Hematopoietic multipotent progenitor cell treated with erythropoietin and hydrocortisone succinate and interleukin-3 and kit ligand, for 17 days (in vitro differentiated cells): ENCODE measurements around the gene SIGLEC6.
A peak's percentile ranks its signal among the peaks of the same experiment; 100 is the strongest.

Source experiments
- DNase-seq: peaks from one replicate; pipeline ENCODE4 v3.0.0-alpha.2; 2015; ENCODE audit warnings: low spot score

The SIGLEC6 gene

GRCh38 chr19:51548213-51548651, 16.8 kb upstream of the SIGLEC6 start:
- no peak for DNase-seq

DNA sequence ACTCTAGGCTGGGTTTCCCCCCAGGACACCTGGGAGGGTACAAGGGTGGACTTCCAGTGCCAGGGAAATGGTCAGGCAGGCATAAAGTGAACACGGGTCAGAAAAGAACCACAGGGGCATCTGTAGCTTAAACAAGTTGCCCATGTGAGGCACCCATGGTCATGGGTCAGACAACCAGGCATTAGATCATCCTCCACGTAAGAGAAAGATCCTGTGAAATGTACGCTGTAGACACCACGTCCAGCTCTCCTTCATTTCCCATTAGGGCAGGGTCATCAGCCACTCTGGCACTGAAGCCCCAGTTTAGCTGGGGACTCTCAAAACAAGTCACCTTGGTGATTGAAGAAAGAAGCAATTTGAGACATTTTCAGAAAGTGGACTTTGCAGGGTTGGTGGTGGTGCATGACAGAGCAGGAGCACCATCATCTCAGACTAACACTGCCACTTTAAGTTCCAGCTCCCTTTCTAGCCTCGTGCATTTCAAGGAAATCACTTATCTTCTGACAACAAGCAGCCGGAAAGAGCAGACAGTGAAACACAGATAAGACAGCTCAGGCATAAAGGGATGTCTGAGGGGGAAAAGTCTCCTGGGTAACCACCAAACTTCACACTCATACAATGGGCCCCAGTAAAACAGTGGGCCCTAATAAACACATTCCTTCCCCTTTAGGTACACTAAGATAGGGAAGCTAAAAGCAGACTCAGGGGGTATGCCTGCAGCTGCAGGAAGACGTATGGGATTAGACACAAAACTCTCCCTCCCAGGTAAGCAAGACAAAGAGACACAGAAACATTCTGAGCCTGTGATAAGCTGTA, 16.1 kb upstream of the SIGLEC6 start:
- peak; percentile 85 for DNase-seq

DNA sequence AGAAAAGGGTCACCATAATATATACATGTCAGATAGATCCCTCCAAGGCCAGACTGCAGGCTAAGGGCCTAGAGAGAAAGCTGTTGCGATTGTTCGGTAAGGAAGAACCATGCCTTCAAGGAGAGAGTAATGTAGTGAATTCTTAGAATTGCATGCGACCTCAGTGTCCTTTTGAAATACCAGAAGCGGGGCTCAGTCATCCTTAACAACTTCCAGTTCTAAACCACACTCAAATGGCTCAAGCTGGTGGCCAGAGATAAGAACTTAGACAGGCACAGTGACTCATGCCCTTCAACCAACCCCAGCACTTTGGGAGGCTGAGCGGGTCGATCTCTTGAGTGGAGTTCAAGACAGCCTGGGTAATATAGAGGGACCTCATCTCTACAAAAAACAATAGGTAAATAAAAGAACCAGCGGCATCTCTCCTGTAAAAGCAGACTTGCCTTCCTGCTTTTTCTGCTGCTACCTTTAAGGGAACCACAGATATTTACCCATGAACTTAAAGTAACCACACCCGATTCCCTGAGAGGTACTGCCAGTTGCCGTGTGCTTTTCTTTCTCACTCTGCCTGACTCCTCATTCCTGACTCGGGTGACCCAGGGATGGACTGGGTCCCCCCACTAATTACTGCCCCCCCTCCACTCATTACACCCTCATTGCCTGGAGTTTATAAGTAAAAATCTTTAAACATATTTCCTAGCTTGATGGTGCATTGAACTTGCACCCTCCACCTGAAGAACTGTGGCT, 15.4 kb upstream of the SIGLEC6 start:
- DNase-seq, result peak; percentile 93

GRCh38 chr19:51546107-51546649, 14.7 kb upstream of the SIGLEC6 start:
- no peak for DNase-seq

DNA sequence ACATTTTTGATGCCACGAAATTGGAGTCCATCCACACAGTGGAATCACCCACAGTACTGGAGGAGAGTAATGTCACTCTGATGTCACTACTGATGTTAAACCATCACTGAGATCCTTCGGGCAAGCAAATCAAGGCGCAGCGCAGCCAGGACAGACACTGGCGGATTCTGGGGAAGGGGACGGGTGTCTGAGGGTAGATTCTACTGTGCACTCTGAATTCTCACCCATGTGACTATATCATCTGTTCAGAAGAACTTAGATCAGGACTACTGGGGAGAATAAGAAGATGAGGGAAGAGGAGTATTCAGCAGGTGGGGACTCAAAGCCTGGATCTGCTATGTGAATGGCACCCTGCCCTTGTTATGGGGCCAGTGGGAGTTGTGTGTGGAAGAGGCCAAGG, 12.6 kb upstream of the SIGLEC6 start:
- DNase-seq, result no peak

GRCh38 chr19:51542699-51543098, 11.2 kb upstream of the SIGLEC6 start:
- no peak for DNase-seq

DNA sequence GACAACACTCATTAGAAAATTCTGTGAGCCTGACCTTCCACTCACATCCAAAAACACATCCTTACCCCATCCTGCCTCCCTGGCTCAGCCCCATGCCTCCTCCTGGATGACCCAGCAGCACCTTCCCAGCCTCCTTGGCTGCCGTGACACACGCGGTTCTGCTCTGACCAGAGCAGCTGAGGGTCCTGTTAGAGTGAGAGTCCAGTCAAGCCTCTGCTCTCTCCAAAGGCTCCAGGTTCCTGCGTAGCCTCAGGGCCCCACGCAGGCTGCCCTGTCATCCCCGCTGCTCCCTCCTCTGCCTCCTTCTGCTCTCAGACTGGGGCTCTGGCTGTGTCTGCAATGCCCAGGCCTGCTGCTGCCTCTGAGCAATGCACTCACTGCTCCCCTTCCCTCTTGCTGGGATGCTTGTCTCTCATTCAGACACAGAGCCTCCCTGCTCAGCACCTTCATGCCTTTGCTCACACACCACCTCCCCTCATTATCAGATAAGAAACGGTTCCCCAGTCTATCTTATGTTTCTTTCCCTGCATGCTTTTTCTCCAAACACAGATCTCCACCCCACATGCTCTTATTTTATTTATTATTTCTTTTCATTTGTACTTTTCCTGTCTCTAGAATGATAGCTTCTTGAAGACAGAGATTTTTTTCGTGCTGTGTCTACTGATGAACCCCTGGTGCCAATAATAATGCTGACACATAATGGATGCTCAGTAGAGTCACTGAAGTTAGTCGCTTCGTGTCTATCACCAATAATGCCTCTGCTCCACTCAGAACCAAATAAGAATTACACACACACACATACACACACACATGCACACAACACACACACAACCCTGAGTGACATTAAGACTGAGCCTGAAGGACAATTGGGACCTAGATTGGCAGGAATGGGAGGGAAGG, 10.2 kb upstream of the SIGLEC6 start:
- peak; percentile 19 for DNase-seq

GRCh38 chr19:51539821-51540366, 8.4 kb upstream of the SIGLEC6 start:
- no peak for DNase-seq

GRCh38 chr19:51535535-51535934, 4.1 kb upstream of the SIGLEC6 start:
- DNase-seq, result no peak

- DNase-seq, result no peak
These were observed 854 bp downstream of the SIGLEC6 start for GRCh38 chr19:51530616-51531015.

DNA sequence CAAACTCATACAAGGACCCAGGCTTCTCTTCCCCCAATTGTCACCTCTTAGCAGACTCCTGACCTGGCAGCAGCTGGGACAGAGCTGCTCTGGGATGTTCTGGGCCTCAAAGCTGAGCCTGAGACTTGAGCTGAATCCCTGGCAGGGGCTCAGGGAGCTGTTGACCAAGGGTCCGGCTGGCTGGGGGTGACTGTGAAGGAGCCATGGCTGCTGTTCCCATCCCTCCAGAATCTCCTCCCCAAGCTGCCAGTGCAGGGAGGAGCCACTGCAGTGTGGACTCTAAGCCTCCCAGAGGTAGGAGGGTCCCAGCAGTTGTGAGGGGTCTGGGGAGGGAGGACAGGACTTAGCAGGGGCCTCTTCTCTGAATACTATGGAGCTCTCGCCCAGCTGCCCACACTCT, 2.2 kb downstream of the SIGLEC6 start:
- no peak for DNase-seq

DNA sequence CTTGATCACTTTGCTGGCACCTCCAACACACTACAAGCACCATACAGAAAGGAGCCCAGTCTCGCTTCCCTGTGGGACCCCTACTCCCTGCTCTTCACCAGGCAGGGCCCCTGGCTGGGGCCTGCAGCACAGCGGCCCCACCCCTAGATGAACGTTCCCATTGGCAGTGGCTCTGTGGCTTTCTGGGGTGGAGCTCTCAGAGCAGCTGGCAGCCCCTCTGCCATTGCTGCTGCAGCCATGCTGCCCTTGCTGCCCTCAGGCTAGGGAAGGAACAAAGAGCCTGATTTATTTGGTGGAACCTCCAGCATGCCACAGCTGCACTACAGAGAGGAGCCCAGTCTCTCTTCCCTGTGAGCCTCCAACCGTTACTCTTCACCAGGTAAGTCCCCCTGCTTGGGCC, 5.8 kb downstream of the SIGLEC6 start:
- DNase-seq, result no peak

- DNase-seq, result peak; percentile 60
These were observed 6.7 kb downstream of the SIGLEC6 start for GRCh38 chr19:51524666-51525264.

- no peak for DNase-seq
These were observed 9.7 kb downstream of the SIGLEC6 start for GRCh38 chr19:51521781-51522180.

DNA sequence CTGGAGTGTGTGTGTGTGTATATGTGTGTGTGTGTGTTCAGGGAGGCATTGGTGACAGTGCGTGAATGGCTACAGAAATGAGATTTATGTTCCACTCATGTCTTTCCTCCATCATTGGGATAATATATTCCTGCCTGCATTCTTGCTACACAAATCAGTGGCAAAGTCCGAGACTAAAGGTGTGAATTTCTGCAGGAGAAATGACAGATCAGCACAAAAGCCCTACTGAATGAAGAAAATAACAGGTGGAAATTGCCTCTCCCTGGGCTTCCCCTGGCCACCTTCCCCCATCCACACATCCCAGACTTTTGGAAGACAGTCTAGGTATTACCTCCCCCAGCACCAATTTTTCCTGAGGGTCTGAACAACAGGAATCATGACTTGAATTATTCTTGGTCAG, 10.1 kb downstream of the SIGLEC6 start:
- no peak for DNase-seq

- no peak for DNase-seq
These were observed 10.7 kb downstream of the SIGLEC6 start for GRCh38 chr19:51520728-51521127.

DNA sequence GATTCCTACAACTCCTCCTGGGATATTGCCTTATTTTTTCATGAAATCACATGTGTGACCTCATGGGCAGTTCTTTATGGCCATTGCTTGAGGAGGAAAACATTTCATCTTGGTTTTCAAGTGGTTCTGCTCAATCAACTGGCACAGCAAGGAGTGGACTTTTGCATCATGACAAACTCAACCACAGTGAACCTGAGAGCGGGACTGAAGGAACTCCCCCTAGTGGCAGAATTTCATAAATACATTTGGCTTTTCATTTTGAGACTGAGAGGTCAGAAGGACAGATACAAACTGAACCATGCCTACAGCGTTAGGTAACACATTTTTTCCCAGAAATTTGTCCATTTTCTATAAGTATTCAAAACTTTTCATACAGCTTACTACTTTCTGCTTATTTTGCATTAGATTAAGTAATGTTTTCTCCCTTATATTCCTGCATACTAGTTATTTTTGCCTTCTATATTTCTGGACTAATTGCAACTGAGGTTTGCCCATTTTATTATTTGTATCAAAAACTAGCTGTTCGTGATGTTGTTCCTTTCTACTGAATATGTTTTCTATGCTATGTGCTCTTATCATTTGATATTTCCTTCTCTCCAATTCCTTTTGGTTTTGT, 16.5 kb downstream of the SIGLEC6 start:
- peak; percentile 84 for DNase-seq

DNA sequence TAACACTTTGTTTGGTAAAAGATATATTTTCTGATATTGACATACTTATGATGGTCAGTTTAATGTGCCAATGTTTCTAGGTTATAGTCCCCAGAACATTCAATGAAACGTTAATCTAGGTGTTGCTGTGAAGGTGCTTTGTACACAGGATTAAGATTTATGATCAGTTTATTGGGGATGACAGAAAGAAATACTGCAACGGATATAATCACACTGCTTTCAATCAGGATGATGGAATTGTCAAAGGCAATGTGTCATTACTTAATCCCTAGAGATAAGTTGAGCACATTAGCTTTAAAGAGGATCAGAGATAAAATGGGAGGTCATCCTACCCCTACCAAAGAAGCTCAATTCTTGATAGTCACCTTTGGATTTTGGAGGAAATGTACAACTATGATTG, 17.5 kb downstream of the SIGLEC6 start:
- no peak for DNase-seq

- peak; percentile 38 for DNase-seq
These were observed 20.1 kb downstream of the SIGLEC6 start for GRCh38 chr19:51511353-51511752.

- no peak for DNase-seq
These were observed 21.4 kb downstream of the SIGLEC6 start for GRCh38 chr19:51509823-51510660.
